ENCODE results near the gene SPTBN2.

SPTBN2 gene

DNA sequence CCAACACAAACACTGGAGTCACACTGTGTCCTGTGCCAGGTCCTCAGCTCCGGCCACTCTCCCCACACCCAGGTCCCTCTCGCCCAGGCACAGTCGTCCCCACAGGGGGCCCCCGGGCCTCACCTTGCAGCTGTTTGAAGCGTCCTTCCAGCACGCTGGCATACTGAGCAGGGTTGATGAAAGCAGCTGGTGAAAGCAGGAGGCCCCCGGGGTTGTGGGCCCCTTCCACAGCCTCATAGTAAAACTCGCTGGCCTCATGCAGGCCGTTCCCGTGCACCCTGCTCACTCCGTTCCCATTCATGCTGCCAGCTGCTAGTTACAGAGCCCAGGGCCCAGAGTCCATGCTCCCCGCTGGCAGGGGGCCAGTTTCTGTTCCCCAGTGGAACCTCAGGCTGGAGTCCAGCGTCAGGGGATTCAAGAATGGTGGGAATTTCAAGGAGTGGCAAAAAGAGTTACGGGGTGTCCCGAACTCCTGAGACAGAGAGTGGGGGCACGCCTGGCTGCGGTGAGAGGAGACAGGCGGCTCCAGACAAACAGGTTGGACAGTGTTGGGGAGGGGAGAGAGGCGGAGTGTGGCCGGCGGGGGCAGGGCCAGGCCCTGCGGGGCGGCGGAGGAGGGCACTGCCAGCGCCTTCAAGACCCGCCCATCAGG, 10.6 kb downstream of the SPTBN2 start:
- no peak overlapping the region for H3K4me3 ChIP-seq
- DNase-seq (ENCODE audit: low spot score): no peak
- TF ChIP-seq, protein P1, sequence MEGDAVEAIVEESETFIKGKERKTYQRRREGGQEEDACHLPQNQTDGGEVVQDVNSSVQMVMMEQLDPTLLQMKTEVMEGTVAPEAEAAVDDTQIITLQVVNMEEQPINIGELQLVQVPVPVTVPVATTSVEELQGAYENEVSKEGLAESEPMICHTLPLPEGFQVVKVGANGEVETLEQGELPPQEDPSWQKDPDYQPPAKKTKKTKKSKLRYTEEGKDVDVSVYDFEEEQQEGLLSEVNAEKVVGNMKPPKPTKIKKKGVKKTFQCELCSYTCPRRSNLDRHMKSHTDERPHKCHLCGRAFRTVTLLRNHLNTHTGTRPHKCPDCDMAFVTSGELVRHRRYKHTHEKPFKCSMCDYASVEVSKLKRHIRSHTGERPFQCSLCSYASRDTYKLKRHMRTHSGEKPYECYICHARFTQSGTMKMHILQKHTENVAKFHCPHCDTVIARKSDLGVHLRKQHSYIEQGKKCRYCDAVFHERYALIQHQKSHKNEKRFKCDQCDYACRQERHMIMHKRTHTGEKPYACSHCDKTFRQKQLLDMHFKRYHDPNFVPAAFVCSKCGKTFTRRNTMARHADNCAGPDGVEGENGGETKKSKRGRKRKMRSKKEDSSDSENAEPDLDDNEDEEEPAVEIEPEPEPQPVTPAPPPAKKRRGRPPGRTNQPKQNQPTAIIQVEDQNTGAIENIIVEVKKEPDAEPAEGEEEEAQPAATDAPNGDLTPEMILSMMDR (IDR thresholded peaks at IDR 0.05): no peak
- no peak overlapping the region for H3K27ac ChIP-seq

DNA sequence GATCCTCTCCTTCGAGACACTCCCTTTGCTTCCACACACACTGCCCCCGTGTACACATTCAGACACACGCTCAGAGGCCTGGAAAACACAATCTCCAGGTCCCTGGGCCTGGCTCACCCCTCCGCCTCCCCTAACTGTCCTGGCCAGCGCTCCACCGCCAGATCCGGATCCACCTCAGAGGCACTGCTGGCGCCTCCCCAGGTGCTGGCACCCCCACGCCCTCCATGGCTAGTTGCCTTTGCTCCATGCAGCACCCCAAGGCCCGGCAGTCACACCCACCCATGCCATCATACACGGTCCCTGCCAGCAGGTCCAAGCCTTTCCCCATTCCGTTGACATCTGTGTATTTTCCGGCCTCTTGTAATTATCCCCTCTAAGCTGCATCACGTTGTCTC, 11.1 kb downstream of the SPTBN2 start:
- DNase-seq (ENCODE audit: low spot score): no peak
- Histone ChIP-seq H3K27ac (no peak overlapping the region), H3K4me3 (no peak overlapping the region)
- TF ChIP-seq, protein P1 (IDR thresholded peaks at IDR 0.05): no peak

DNA sequence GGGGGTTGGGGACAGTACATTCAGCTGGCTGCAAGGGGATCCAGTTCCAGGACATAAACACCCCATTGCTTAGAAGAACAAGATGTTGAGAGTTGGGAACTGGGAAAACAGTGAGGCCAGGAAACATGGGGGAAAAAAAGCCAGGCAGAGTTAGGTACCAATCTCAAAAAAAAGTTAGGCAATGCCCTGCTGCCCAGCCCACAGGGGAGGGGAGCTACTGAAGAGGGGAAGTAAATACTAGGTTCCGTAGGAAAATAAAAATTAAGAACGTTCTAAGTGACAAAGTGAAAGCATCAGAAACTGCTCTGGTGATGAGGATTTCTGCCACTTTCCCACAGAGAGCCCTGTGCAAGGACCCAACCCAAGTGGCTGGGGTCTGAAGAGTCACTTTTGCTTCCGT, 12.0 kb downstream of the SPTBN2 start:
- Histone ChIP-seq H3K4me3 (no peak overlapping the region), H3K27ac (no peak overlapping the region)
- TF ChIP-seq, protein P1 (IDR thresholded peaks at IDR 0.05): no peak
- no peak for DNase-seq (ENCODE audit: low spot score)

DNA sequence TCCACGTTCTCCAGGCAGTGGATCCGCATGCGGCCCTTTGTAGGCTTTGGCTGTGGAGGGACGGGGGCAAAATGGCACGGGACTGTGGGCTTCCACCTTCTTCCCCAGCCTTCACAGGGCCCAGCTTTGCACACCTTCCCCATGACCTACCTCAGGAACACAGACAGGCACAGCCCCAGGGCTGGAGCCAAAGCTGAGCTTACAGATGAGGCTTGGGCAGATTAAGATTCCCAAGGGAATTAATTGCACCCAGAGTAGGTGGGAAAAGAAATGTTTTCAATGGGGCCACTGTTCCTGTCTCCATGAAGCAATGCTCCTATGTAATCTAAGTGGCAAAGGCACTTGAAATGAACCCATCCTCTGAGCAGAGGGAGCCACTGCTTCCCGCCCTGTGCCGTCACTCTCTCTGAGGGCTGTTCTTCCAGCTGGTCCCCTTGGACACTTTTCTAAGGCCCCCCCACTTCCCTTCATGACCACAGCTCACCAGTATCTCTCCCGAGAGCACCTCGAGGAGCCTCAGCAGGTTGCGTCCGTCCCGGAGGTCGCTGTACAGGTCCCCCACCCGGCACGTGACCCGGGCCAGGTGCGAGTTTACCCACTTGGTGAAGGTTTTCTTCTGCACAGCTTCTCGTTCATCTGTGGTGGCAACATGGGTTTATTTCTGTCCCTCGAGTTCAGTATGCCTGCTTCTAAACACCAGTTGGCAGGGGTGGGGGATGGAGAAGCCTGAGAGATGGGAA, 13.5 kb downstream of the SPTBN2 start:
- DNase-seq (ENCODE audit: low spot score): no peak
- Histone ChIP-seq H3K27ac (no peak overlapping the region), H3K4me3 (no peak overlapping the region)
- TF ChIP-seq, protein P1 (IDR thresholded peaks at IDR 0.05): no peak

DNA sequence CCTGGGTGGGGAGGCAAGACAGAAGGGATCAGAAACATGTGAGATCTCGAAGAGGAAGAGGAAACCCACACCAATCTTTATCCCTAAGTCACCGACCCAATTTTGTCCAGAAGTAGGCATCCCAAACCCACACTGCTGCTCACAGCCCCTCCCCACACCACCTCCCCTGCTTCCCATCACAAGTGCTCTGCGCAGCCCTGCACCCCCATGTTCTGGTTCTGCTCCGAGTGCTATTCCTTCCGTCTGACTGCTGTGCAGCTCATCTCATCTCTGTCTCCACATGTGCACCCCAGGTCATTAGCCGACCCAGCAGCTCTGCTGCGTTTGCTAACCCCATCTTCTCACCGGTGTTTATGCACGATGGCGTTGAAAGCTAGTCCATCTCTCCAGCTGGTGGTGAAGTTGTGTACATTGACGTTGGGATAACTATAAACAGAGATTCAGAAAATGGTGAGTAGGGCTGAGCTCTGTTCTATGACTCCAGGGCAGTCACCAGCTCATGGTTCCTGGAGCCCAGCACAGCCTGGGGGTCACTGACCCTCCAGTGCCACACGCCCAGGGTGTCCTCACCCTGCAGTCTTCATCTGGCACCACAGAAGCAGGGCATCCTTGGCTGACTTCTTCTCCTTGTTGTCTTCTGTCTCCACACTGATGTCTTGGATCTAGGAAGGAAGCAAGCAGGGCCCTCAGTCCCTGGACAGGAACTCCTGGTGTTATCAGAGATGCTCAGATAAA, 15.1 kb downstream of the SPTBN2 start:
- Histone ChIP-seq H3K27ac (no peak overlapping the region), H3K4me3 (no peak overlapping the region)
- TF ChIP-seq, protein P1 (IDR thresholded peaks at IDR 0.05): no peak
- DNase-seq (ENCODE audit: low spot score): no peak

DNA sequence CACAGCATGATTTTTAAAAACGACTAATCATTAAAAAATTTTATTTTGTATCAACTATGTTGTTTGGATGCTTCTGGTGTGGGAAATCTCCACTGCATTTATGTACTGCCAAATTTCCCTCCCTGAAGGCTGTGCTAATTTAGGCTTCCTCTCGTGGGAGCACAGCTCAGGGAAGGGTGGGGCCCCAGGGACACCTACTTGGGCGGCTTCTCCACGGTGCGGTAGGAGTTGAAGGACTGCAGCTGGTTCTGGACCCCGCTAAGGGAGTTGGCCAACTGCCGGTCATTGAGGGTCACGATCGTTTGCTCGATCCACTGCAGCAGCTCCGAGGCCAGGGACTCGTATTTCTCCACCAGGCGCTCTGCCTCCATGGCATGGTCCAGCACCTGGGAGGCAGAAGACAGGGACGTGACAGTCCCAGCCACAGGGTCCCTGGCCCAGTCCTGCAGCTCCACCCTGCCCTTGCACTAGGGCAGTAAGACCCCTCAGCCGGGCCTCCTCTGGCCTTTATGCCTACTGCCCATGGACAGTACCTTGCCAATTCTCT, 18.6 kb downstream of the SPTBN2 start:
- no peak overlapping the region for H3K4me3 ChIP-seq
- no peak for DNase-seq (ENCODE audit: low spot score)
- no peak overlapping the region for H3K27ac ChIP-seq
- TF ChIP-seq, protein P1 (IDR thresholded peaks at IDR 0.05): no peak

Data from coronary artery (tissue), 2 donors.